Adipose tissue (tissue), 3 donors: ENCODE measurements around the gene FTCD. TPM values are rescaled to one million over a fixed set of nuclear protein-coding genes. Genes with fewer than 3 reads are reported as not detected.
"Not testable (repeated sequence)": the region's sequence is repeated elsewhere in the genome, so short reads cannot be mapped to it uniquely, and the experiment has no call there.

Source experiments
- H3K27ac ChIP-seq: one replicate; pipeline ENCODE4 v1.5.1; 2013; ENCODE audit warnings: low read depth, low read length
- WGBS, 3 donors: extraction: QIAGEN DNeasy Blood & Tissue Kit; methylation state at CpG; one replicate each; pipeline ENCODE4 v1.1.7; 2013; 5-methylcytosine and 5-hydroxymethylcytosine counted together
- polyA plus RNA-seq, 3 donors: library from polyadenylated mRNA; stranded (reverse); fragments of 200-250 nt; gene quantifications; one replicate each; pipeline ENCODE4 v1.2.3, GENCODE V29; 2013
- donor health status: healthy with polysubstance abuse.
- donor health status: Bipolar disorder and iron deficiency.
- donor health status: healthy.

The FTCD gene
- polyA plus RNA-seq, 3 donors, result 0.16 to 0.38 (median 0.34) TPM

DNA sequence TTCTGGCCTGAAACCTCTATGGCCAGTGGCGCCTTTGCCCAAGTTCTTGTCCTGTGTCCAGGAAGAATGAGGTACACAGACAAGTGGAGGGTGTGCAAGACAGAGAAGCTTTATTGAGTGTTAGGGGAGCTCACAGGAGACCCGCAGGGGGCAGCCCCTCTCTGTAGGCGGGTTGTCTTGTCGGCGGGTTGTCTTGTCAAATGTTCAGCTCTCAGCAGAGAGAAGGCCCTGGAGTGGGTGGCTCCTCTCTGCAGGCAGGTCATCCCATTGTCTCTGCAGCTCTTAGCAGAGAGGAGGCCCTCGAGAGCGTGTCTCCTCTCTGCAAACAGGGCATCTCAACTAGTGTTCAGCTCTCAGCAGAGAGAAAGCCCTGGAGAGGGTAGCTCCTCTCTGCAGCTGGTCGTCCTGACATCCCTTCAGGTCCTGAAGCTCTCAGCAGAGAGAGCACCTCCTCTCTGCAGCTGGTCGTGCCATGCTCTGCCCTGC is 46.5 kb downstream of the FTCD start:
- H3K27ac ChIP-seq, result no peak overlapping the region
- WGBS, 3 donors, result 76 to 82% (median 81%) methylated on average over 9 of the region's 9 CpGs

DNA sequence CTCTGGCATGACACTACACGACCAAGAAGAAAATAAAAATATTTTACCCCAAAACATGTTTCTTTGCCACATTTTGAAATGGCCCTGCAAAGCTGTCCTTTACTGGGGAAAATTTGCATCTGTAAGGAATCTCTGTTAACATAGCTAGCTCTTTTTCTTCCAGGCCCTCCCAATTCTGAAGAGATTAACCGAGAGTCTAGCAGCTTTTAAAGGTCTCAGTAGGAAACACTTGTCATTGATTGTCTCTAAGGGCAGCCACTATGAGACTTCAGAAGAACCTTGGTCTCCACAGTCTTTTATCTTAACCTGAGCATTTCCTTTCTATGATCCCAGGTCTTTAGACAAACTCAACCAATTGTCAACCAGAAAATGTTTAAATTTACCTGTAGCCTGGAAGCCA is 48.0 kb downstream of the FTCD start:
- 53 to 87% (median 86%) methylated on average over 2 of the region's 2 CpGs for WGBS, 3 donors
- not testable (repeated sequence) for H3K27ac ChIP-seq

- H3K27ac ChIP-seq, result no peak overlapping the region
Observed at GRCh38 chr21:46104104-46104503, 51.3 kb downstream of the FTCD start.

DNA sequence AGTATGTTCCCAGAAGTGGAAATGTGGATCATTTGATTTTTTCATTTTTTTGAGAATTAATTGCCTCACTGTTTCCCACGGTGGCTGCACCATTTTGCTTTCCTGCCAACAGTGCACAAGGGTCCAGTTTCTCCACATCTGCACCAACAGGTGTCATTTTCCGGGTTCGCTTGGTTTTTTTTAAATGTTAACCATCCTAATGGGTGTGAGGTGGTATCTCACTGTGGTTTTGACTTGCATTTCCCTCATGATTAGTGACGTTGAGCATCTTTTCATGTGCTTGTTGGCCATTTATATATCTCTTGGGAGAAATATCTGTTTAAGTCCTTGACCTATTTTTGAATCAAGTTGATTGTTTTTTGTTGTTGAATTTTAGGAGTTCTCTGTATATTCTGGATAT is 54.5 kb downstream of the FTCD start:
- 66 to 82% (median 76%) methylated on average over 4 of the region's 4 CpGs for WGBS, 3 donors

GRCh38 chr21:46100426-46100825 is 55.0 kb downstream of the FTCD start:
- no peak overlapping the region for H3K27ac ChIP-seq
- 58 to 66% (median 65%) methylated on average over 7 of the region's 7 CpGs for WGBS, 3 donors

More for the DNA sequence above, 54.5 kb downstream of the FTCD start:
- H3K27ac ChIP-seq, result no peak overlapping the region

GRCh38 chr21:46100020-46100419 is 55.4 kb downstream of the FTCD start:
- 78 to 89% (median 86%) methylated on average over 6 of the region's 6 CpGs for WGBS, 3 donors
- H3K27ac ChIP-seq, result no peak overlapping the region

DNA sequence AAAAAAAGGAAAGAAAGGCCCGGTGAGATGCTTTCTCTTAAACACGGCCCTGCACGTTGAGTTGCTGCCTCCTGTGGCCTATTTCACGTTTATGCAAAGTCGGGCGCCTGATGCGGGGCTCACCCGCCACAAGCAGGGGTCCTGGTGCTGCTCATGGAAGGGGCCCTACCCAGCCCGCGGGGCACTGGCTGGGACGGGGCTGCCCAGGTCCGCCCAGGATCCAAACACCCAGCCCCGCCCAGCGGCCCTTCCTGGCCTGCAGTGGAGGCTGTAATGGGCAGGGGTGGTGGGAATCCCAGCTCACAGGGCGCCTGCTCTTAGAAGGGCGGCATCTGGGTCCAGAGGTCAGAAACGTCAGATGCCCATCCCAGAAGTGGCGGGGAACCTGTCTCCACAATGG is 55.9 kb downstream of the FTCD start:
- no peak overlapping the region for H3K27ac ChIP-seq
- 28 to 30% (median 29%) methylated on average over 18 of the region's 18 CpGs for WGBS, 3 donors

- no peak overlapping the region for H3K27ac ChIP-seq
- WGBS, 3 donors, result 1 to 3% (median 2%) methylated on average over 58 to 88 of the region's 94 CpGs
Observed at GRCh38 chr21:46098303-46099141, 56.9 kb downstream of the FTCD start.

- no peak within 1 kb of the TSS for H3K27ac ChIP-seq
- WGBS, 3 donors, result 7 to 10% (median 9%) methylated on average over 42 to 83 of the region's 83 CpGs
Observed at GRCh38 chr21:46097336-46098293, 57.8 kb downstream of the FTCD start, which contains the start of gene COL6A2. Gene COL6A2, plus strand, starts transcription at chr21:46098112.

DNA sequence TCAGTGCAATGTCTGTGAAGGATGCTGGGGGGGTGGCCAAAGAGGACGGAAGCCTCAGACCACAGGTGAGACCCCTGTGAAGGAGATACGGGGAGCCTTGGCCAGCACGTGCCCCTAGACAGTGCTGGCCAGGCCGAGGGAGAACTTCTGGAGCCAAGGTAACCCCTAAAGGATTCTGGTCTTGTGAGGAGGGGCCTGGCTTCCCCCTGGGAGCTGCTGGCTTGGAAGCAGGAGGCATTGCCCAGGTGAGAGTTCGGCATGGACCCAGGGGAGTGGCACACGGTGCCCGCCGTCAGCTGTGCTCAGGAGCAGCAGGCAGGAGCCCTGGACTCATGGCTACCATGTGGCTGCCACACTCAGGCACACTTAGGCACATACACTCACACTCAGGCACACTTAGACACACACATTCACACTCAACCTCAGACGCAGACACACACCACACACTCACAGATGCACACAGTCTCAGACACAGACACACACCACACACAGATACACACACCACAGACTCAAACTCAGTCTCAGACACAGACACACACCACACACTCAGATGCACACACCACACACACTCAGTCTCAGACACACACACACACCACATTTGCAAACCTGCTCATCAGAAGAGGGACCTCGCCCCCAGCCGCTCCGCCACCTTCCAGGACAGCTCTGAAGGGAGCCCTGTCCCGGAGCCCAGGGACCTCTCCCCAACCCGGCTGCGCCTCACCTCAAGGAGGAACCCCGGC is 58.6 kb downstream of the FTCD start:
- 80 to 87% (median 86%) methylated on average over 15 to 16 of the region's 16 CpGs for WGBS, 3 donors
- no peak overlapping the region for H3K27ac ChIP-seq

DNA sequence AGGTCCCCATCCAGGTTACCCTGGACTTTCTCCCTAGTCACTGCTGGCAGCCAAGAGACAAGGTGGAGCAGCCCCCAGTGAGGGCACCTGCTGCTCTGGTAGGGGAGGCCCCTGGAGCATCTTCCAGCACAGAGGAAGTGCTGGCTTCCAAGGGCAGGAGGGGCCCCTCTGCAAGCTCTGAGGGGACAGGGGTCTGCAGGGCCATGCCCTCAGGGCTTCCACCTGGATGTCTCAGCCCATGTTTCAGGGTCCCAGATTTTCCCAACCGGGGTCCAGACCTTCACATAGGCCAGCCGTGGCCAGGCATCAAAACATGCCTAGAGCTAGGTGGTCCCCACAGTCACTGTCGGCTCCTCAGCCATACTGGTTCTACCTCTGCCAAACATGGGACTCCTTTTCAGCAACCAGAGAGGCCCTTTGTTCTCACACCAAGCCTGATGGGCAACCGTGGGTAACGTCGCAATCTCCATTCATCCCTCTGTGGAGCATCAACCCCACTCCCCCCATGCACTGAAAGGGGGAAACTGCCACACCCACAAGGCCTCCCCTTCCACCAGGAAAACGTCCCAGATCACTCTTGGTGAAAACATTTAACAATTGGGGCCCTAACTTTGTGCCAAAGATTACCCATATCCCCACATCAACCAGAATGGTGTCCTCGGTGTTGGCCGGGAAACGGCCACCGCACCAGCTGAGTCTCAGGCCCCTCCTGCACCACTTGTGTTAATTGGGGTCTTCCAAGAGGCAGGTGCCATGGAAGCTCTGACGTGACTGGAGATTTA is 59.4 kb downstream of the FTCD start:
- WGBS, 3 donors, result 84 to 93% (median 89%) methylated on average over 12 of the region's 12 CpGs
- no peak overlapping the region for H3K27ac ChIP-seq

GRCh38 chr21:46095083-46095719 is 60.2 kb downstream of the FTCD start:
- 69 to 75% (median 71%) methylated on average over 16 of the region's 16 CpGs for WGBS, 3 donors
- no peak overlapping the region for H3K27ac ChIP-seq

DNA sequence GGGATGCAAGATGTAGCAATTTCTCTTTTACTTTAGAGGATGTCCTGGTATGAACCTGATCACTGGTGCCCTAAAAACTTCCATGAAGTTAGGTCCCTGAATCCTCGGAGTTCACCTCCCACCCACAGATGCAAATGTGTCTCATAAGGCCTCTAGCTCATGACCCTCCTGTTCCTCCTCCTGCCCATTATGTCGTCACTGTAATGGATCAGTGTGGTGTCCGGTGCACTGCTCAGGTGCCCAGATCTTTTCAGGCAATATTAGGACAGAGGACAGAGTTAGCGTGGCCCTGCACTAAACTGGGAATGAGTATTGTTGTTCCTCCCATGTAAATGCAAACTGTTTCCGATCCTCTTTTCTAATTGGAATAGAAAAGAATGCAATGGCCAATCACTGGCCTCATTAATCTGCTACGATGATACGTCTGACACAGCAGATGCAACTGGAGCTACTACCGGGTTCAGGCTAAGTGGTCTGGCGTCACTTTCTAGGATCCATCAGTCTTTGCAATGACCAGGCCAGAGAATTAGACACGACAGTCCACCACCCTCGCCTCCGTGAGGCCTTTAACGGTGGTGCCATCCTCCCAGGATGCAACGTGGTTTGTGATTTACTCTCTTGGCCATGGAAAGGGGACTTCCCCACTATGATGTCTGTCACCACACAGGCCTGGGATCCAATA is 60.8 kb downstream of the FTCD start:
- H3K27ac ChIP-seq, result no peak overlapping the region
- WGBS, 3 donors, result 74 to 85% (median 82%) methylated on average over 14 of the region's 14 CpGs

GRCh38 chr21:46093668-46094400 is 61.5 kb downstream of the FTCD start:
- 71 to 85% (median 85%) methylated on average over 11 of the region's 11 CpGs for WGBS, 3 donors
- H3K27ac ChIP-seq, result no peak overlapping the region

DNA sequence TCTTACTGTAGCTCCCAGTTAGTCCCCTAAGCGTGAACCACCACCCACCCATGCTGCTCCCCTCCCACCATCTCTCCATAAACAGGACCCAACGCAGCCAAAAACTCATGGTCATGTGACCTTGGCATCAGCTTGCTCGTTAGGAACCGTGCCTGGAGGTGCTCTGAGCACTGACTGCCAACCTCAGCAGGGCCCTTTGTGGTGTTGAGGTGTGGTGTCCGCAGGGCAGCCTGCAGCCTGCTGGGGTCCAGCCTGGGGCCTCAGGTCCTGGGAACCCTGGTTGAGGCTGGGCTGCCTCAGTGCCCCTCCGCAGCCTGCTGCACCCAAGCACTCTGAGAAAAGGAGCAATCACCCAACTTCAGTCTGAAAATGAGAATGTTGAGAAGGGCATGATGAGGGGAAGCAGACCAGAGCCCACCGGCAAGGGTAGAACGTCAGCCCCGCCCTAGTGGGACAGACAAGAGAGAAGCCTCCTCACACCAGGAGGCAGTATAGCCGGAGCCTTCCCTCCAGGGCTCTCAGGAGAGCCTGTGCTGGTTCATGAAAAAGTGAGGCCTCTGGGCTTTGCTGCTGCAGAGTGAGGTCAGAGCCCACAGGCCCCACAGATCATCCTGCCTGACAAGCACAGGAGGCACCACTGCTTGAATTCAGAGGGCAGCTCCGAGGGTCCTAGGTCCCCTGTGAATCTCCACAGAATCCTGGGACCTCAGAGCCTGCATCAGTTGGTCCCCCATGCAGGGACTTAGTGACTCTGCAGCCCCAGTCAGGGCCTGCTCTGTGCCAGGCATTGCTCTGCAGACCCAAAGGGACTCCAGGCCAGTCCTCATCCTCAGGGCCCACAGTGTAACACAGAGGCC is 62.3 kb downstream of the FTCD start:
- no peak overlapping the region for H3K27ac ChIP-seq
- WGBS, 3 donors, result 63 to 71% (median 71%) methylated on average over 11 of the region's 11 CpGs
